GM19238 (cell line): ENCODE measurements around the gene POU6F2.
"Not testable (repeated sequence)": the region's sequence is repeated elsewhere in the genome, so short reads cannot be mapped to it uniquely, and the experiment has no call there.

Source experiments
- DNase-seq: peaks from one replicate; pipeline ENCODE4 v3.0.0; 2011; ENCODE audit warnings: low spot score; ENCODE audit not compliant: insufficient read length

POU6F2 gene

DNA sequence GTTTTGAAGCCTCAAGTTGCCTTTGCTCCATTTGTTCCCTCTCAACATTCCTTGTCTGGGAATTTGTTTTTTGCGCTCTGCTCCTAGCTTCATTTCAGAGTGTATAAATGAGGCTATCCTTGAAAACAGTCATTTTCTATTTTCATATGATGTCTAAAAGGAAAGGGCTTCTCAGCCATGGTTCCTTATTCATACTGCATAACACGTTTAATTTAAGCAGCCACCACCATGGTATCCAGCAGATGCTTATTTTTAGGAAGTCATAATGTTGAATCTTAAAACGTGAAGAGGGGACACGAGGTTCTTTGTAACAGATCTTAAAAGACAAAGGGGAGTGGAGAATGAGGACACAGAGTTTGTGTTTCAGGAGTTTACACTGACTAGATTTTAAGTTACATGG lies 14.5 kb downstream of the POU6F2 start:
- no peak for DNase-seq

DNA sequence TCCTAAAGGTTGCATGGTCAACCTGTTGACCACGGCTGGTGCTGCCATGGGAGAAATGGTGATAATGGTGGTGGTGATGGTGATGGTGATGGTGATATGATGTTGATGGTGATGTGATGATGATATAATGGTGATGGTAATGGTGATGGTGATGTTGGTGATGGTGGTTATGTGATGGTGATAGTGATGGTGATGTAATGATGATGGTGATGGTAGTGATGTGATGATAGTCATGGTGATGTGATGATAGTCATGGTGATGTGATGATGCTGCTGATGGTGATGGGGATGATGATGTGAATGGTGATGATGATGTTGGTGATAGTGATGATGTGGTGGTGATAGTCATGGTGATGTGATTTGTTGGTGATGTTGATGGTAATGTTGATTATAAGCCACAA lies 23.9 kb downstream of the POU6F2 start:
- DNase-seq: no peak

DNA sequence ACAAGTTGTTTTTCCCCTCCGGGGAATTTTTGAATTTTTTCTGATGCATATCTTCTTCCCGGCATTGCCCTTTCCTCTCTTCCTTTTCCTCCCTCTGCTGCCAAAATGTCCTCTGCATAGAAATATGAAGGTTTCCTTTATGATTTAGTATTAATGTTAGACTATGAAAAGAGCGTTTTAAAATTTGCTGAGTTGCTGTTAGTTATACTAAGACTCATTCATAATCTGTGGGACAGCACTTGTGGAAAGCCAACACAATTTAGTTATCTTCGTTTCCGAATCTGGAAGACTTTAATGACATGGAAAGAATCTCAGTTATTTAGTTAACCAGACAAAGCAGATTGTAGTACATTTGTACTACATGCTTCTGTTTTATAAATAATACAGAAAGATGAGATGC lies 25.0 kb downstream of the POU6F2 start:
- DNase-seq: no peak

DNA sequence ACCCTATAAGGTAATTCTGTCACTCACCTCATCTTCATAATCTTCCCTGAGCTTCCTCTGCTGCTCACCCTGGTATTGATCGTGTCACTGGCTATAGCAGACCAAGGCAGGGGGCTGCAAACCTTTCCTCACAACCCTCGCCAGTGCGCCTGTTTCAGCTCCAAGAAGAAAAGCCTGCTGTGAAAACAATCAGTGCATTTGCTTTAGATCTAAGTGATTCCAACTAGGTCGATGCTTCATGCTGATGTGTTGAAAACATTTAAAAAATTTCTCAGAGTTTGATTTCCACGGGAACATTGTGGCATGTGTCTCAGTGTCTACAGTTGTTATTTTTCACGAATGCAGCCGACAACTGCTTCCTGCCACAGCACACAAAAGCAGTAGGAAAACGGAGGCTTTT lies 27.3 kb downstream of the POU6F2 start:
- DNase-seq: no peak

DNA sequence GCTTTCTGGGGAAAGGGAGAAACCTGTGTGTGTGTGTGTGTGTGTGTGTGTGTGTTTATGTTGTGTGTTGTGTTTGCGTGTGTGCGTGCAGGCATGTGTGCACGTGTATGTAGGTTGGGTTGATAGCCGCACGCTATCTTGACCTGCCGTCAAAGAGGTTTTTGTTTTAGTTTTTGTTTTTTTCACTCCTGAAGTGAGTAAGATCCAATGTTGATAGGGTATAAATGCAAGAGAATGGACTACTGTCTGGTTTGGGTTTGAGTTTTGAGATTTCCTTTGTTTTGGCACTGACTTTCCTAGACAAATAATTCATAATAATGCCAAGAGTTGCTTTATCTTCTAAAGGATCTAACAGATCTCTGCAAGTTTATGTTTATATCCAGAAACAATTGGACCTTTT lies 27.8 kb downstream of the POU6F2 start:
- DNase-seq: no peak

DNA sequence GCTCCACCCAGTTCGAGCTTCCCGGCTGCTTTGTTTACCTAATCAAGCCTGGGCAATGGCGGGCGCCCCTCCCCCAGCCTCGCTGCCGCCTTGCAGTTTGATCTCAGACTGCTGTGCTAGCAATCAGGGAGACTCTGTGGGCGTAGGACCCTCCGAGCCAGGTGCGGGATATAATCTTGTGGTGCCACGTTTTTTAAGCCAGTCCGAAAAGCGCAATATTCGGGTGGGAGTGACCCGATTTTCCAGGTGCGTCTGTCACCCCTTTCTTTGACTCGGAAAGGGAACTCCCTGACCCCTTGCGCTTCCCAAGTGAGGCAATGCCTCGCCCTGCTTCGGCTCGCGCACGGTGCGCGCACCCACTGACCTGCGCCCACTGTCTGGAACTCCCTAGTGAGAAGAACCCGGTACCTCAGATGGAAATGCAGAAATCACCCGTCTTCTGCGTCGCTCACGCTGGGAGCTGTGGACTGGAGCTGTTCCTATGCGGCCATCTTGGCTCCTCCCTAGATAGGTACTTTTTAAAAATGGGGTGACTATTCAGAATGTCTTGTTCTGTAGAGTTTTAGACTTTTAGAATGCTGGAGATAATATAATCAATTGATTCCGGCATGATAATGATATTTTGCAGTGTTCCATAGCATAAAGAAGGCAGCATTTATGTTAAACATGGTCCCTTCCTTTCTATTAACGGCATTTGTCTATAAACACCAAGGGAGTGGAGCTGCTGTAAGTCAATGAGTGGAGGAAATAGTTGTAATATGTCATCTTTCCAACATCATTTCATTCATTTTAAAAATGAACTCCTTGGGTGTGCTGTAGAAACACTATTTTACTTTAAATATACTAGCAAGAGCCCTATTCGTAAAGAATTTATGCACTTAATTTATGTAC lies 35.6 kb downstream of the POU6F2 start:
- not testable (repeated sequence) for DNase-seq

DNA sequence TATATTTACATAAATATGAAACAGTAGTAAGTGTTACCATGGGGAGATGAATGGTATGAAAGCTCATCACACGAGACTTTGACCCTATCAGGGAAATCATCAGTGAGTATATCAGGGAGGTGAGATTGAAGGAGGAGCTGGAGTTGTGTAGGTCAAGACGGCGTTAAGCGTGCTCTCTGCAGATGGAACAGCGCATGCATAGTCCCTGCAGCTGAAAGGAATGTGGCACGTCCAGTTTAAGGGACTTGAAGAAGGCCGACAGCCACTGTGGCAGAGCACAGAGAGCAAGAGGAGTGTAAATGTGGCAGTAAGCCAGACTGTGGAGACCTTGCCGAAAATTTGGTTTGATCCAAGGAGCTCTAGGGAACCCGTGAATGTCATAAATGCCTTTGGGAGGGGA lies 38.9 kb downstream of the POU6F2 start:
- DNase-seq: no peak

DNA sequence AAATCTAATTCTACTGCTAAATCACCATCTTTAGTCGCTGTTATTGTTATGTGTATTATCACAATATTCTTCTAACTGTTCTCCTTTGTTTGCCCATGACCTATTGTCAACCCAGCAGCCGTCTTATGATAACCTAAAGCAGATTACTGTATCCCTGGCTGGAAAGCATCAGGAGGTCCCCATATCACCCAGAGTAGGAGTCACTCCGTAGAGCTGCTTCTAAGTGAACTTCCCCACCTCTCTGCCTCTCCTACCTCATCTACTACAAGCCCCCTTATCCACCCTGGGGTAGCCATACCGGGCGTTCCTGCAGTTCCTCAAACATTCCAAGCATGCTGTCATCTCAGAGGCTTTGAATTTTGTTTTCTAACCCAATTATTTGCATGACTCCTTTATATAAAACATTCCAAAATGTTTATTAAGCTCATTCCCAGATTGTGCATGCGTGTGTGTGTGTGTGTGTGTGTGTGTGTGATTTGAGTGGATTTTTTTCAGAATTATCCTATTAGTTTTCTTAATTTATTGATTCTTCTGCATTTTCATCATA lies 39.7 kb downstream of the POU6F2 start:
- DNase-seq: no peak

DNA sequence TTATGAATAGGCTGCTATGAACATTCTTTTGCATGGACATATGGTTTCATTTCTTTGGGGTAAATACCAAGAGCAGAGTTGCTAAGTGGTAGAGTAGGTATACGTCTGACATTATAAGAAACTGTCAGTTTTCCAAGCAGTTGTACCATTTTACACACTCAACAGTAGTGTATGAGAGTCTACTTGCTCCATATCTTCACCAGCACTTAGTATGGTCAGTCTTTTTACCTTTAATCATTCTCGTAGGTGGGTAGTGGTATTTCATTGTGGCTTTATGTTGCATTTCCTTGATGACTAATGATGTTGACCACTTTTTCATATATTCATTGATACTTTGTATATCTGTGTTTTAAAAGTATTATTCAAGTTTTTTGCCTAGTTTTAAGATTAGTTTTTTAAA lies 45.1 kb downstream of the POU6F2 start:
- no peak for DNase-seq

DNA sequence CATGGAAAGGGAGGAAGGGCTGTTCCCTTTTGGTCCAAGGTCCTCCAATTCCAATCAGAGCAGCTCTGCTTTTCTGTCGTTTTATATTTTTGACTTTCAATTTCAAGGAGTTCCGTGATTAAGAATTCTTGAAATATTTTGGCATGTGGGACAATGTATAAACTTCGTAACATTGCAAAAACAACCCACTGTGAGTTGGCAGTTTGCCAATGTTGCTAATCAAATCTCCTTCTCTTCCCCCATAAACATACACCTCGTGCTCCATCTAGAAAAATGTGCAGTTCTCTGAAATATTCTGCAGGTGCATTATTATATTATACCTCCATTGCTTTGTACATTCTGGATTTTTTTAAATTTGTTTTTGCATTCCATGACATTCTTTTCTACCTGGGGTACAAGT lies 49.8 kb downstream of the POU6F2 start:
- no peak for DNase-seq

DNA sequence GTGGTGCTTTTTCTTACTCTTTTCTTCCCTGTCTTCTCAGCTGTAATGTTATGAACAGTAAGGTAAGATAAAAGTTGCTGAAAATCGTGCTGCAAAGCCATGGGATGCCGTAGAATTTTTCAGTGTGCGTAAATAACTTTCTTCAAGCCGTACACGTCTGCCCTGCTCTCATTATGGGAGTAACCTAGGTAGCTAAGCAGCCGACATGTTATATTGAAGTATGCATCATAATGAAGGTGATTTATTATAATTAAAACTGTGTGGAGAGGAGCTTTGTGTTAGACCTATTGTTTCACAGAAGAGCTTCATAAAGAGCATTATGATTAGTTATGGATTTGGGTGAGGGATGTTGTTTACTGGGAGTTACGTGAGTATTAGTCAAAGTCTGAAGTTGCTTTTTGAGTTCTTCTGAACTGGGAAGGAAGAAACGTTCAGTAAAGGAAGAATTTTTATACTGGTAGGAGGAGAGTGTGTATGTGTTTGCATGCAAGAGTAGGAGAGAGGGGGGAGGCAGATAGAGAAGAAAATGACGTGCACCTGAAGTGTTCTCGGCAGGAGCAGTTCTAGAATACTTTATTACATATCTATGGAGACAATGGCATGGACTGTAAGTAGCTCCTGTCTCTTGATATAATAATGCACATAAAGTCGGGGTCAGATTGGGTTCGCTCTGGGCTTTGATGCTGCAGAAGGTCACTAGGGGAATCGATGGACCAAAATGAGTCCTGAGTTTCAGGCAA lies 56.3 kb downstream of the POU6F2 start:
- no peak for DNase-seq

DNA sequence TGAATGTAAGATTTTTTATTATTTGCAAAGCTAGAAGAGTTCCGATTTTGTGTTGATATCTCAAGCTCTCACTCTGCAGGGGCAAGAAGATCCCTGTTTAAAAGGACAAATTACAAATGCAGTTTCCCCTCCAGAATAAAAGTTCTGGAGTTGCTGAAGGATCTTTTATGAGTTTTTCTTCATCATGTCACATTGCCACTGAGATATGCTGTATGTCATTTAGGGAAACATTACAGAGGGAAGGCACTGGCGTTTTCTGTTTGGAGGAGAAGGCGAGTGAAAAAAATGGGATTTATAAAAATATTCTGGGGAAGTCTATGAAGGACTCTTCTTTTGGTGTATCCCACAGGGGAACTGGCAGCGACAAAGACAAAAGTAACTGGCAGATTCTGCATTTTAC lies 57.4 kb downstream of the POU6F2 start:
- no peak for DNase-seq

DNA sequence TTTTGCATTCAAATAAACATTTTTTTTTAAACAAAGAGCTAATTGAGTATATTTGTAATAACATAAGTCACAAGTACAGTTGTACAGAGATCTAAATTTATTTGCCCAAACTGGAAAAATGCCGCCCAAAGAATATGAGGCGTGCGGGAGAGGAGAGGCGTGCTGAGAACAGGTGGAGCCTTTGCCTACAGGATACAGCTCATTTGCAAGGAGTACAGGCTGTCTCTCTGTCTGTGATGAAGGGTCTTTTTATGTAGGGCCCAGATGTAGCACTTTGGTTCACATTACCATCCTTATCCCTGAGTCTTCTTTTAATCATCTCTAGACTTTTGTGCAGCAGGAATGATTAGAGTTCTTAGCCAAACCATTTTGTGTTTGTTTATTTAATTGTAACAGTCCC lies 58.2 kb downstream of the POU6F2 start:
- no peak for DNase-seq

DNA sequence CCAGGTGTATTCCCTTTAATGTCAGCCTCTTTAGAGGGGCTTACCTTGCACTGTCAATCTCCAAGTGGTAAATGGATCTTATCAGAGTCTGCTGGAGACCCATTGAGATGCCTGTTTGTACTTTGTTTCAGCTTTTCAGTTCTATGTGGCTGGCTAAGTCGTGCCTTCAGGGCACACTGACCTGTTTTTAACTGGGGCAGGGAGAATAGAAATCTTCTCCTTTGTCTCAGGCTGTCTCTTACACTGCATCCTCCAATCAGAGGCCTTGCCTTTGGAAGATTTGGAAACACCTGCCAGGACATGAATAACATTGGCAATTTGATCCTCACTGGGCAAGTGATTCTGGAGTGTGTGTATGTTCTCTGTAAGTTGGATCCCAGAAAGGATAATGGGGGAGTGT lies 65.0 kb downstream of the POU6F2 start:
- no peak for DNase-seq

DNA sequence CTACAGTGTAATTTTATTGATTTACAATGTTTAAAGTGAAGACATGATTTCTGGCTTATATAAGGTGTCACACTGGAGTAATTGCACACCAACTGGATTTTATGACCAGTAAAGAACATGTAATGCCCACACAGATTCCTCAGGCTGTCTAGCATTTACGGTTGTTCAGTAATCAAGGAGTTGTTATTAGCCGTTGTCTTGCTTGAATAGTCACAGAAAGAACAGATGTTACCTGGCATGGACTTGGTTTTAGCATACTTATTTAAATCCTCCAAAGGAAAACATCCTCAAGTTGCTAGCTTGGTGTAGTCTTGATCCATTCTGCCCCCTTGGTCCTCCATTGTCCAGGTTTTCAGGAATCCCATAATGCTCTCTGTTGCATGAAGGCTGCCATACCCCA lies 65.8 kb downstream of the POU6F2 start:
- no peak for DNase-seq

DNA sequence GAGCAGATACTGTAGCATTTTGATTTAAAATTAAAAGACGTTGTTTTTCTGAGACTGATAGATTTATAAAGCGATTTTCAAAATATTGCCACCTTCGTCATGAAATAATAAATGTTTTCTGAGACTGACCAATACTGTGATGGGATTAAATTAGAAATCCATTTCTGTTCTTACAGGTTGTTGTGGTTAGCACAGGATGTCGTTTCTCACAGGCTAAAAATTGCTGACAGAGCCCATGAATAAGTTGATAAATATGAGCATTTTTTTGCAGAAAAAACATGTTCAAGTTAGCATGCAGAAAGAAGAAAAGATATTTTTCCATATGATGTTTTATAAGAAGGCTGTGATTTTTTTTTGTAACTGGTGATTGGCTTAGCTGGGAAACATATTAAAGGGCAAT lies 66.8 kb downstream of the POU6F2 start:
- DNase-seq: no peak

DNA sequence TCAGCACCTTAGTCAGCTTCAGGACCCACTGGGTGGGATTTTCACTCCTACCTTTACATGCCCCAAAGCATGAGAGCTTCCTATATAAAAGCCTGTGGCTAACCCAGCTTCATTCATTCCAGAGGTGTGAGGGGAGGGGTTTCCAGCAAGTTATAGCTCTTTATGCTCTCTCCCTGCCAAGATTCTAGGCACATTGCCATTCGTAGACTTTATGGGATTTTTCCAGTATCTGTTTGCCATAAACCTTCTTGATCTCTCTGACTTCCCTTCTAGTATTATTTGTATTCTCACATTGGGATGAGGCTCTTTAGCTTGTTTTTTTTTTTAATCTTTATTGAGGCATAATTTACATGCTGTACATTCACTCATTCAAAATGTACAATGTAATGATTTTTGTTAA lies 67.5 kb downstream of the POU6F2 start:
- no peak for DNase-seq

DNA sequence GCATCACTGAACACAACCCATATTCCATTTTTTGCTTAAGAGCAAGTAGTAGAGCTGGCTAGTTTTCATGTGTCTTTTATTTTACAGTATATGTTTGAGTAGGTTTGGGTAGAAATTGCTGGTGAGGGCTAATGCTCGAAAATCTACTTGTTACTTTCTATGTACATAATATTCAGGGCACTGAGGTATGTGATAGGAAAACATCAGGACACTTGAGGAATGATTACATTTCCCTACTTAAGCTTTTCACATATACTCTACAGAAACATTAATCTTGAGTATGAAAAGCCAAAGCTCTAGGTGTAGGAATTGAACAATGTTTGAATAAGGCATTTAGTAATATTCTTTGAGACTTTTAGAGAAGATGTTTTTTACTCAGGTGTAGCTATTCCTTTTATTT lies 73.6 kb downstream of the POU6F2 start:
- no peak for DNase-seq

DNA sequence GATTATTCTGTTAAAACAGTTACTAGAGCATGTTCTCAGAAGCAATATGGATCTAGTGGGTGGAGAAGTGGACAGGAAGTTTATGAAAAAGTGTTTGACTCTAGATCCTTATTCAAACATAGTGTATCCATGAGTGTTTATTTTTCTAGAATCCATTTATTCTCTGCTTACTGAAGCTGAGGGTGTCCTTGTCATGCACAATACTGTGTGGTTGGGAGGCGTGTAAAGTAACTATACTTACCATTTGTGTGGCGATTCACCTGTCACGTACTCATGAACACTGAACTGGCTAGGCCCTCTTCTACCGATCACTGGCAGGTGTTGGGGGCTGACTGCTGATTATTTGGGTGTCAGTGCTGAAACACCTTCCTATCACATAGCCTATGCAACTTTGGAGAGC lies 74.0 kb downstream of the POU6F2 start:
- no peak for DNase-seq

DNA sequence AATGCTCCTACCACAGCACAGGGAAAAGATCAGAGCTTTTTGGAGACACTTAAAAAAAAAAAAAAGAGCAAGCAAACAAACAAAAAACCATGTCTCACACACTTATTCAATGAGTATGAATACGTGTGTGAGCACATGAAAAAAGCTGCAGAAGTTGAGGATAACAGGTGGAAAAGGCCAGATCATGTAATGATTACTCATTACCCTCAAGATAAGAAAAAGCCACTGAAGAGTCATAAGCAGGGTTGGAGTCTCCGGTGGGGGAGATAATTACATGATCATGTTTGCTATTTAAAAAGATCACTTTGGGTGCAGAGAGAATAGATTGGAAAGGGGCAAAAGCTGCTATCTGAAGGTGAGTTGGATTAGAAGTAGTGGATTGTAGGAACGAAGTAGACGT lies 77.0 kb downstream of the POU6F2 start:
- no peak for DNase-seq

DNA sequence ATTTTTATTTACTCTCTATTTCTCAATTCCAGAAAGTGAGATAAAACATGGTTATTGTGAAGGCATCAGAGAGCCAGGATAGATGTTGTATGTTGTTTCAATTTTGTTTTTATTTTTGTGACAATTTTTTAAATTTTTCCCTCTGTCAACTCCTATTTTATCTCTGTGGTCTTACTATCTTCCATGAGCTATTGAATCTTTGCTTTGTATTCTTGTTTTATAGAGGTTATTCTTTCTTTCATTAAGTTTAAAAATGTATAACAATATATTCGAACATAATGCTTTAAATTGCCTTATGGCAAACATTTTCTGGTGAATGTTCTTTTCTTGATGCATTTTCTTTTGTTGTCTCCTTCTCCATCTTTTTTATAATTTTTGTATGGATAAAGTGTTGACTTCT lies 78.4 kb downstream of the POU6F2 start:
- no peak for DNase-seq

DNA sequence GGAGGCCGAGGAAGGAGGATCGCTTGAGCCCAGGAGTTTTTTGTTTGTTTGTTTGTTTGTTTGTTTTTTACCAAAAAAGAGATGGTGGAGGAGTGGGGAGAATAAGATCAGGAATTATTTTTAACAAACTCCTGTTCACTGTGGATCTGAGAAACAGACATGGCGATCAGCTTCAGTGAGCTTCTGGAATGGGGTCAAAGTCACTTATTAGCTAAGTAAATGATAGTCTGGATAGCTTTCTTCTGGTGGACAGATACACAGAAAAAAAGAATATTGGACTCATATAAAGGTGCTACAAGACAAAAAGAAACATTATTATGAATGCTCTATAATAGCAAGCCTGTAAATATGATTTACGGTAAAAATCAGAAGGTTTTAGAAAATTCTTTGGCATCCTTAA lies 85.1 kb downstream of the POU6F2 start:
- DNase-seq: no peak

DNA sequence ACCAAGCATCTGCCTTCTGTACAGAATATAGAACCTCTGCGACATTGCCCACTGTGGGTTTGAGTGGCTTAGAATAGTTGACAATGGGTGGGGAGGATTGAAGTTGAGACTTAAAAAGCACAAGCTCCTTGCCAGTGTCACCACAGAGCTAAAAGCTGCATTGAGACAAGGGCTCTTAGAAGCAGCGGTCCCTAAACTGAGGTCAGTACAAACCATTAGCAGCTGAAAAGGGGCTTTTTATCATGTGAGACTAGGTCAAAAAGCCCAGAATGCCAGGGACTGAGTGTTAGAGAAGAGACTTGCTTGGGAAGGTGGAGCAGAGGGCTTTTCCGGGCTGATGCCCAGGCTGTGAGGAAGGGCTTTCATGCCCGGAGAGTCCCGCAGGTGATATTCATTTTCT lies 91.3 kb downstream of the POU6F2 start:
- DNase-seq: no peak
